OCI-LY7 (cell line): ENCODE data around the gene PIK3CB. TPM values are rescaled to one million over a fixed set of nuclear protein-coding genes. Genes with fewer than 3 reads are reported as not detected.

ENCODE experiments used
- BruUV-seq: library from RNA; stranded (reverse); fragments of 400-500 nt; replicated peaks from 2 replicates; lab custom pipeline; 2021; lab: Mats Ljungman, UMichigan
- CTCF ChIA-PET: fragments of 300-600 bp; sonication (Branson Sonifier 250); formaldehyde crosslinking; loops from one replicate; lab custom pipeline; 2022; ENCODE audit warnings: antibody characterized with exemption; ENCODE audit not compliant: unreplicated experiment; lab: Charles Lee
- POLR2A ChIA-PET: fragments of 300-600 bp; sonication (Branson Sonifier 250); formaldehyde crosslinking; loops from one replicate; lab custom pipeline; 2022; ENCODE audit warnings: antibody characterized with exemption; lab: Charles Lee
- DNase-seq: peaks from one replicate; pipeline ENCODE4 v3.0.0-alpha.2; 2015; ENCODE audit warnings: low spot score
- H2AFZ ChIP-seq: fragments of 200-600 bp; sonication (generic), shearing (Covaris generic); 2 replicates; pipeline ENCODE4 v1.6.1; 2014; ENCODE audit warnings: mild to moderate bottlenecking, antibody characterized with exemption, low read length, moderate library complexity
- H3K27ac ChIP-seq: fragments of 200-600 bp; sonication (generic); 2 replicates; pipeline ENCODE4 v1.5.1; 2014; ENCODE audit warnings: mixed run types, low read depth, mild to moderate bottlenecking, moderate library complexity, low read length, inconsistent platforms; ENCODE audit not compliant: poor library complexity, severe bottlenecking
- H3K36me3 ChIP-seq: fragments of 200-600 bp; sonication (generic); 2 replicates; pipeline ENCODE4 v1.6.1; 2014; ENCODE audit warnings: mild to moderate bottlenecking, antibody characterized with exemption, low read length, moderate library complexity, mixed read lengths; ENCODE audit not compliant: insufficient read depth
- H3K4me1 ChIP-seq: fragments of 200-600 bp; sonication (generic); 2 replicates; pipeline ENCODE4 v1.5.1; 2014; ENCODE audit warnings: mild to moderate bottlenecking, low read length; ENCODE audit not compliant: insufficient read depth, poor library complexity, severe bottlenecking
- H3K4me2 ChIP-seq: fragments of 200-600 bp; sonication (generic); 2 replicates; pipeline ENCODE4 v1.6.1; 2014; ENCODE audit warnings: mild to moderate bottlenecking, low read length
- H3K4me3 ChIP-seq: fragments of 200-600 bp; sonication (generic); 2 replicates; pipeline ENCODE4 v1.5.1; 2014; ENCODE audit warnings: mild to moderate bottlenecking, low read depth, low read length; ENCODE audit not compliant: poor library complexity, severe bottlenecking
- H3K79me2 ChIP-seq: fragments of 200-600 bp; sonication (generic); 2 replicates; pipeline ENCODE4 v1.6.1; 2016; ENCODE audit warnings: low read depth, mild to moderate bottlenecking, low read length, moderate library complexity, mixed read lengths; ENCODE audit not compliant: insufficient read depth
- H3K9me2 ChIP-seq: fragments of 200-600 bp; sonication (generic); 2 replicates; pipeline ENCODE4 v1.6.1; 2016; ENCODE audit warnings: mild to moderate bottlenecking, low read length, mixed read lengths; ENCODE audit not compliant: insufficient read depth
- H3K9me3 ChIP-seq: fragments of 200-600 bp; sonication (generic); 2 replicates; pipeline ENCODE4 v1.6.1; 2014; ENCODE audit warnings: mild to moderate bottlenecking, mixed run types, low read length, mixed read lengths
- H4K20me1 ChIP-seq: fragments of 200-600 bp; sonication (generic); 2 replicates; pipeline ENCODE4 v1.6.1; 2014; ENCODE audit warnings: mild to moderate bottlenecking, antibody characterized with exemption, low read length, moderate library complexity, mixed read lengths; ENCODE audit not compliant: insufficient read depth
- CTCF ChIP-seq: fragments of 200-600 bp; sonication (generic); conservative IDR thresholded peaks from 2 replicates; pipeline ENCODE4 v1.5.1; 2014; ENCODE audit warnings: mild to moderate bottlenecking, antibody characterized with exemption, low read length, moderate library complexity, mixed read lengths
- EZH2phosphoT487 ChIP-seq: fragments of 200-600 bp; sonication (generic); IDR thresholded peaks from 2 replicates; pipeline ENCODE4 v1.6.1; 2018; ENCODE audit warnings: low read depth, borderline replicate concordance, mild to moderate bottlenecking, mixed run types, antibody characterized with exemption, low read length, moderate library complexity, mixed read lengths
- intact Hi-C: fragments of 100-400 bp; cut with micrococcal nuclease; formaldehyde crosslinking; loops from one replicate; pipeline ENCODE4 v1.10.0; 2022; ENCODE audit not compliant: unreplicated experiment
- total RNA-seq, 2 experiments: library from RNA; depleted of rRNA in 1 of 2; stranded (reverse); fragments of >200 nt in 1 of 2; shearing (Covaris generic) in 1 of 2; gene quantifications; 2 replicates each; pipeline ENCODE4 v1.2.3, GENCODE V29; 2014 to 2022

Gene PIK3CB
- total RNA-seq, 2 experiments from 2014 or later, result 8.2 to 23.6 TPM

GRCh38 chr3:138854940-138855339 lies 20.2 kb upstream of the PIK3CB start:
- no peak overlapping the region for H2AFZ ChIP-seq
- ChIA-PET POLR2A (interaction anchor here (1.3 kb wide), 1 partner anchor 43 kb away, joined by 4 read pairs; no protein-coding TSS in a partner anchor), CTCF (no interaction called here)
- H4K20me1 ChIP-seq, result no peaks in the 10 kb centered on the region
- BruUV-seq, result no TSS peak
- no peaks in the 10 kb centered on the region for H3K4me1 ChIP-seq
- no peak overlapping the region for H3K27ac ChIP-seq
- no peaks in the 10 kb centered on the region for H3K36me3 ChIP-seq
- no peak overlapping the region for H3K4me2 ChIP-seq
- TF ChIP-seq CTCF, result no peak
- TF ChIP-seq EZH2phosphoT487, result no peak
- intact Hi-C loops, result no loop called here
- DNase-seq, result no peak
- H3K9me2 ChIP-seq, result no peaks in the 10 kb centered on the region
- no peaks in the 10 kb centered on the region for H3K9me3 ChIP-seq
- no peaks in the 10 kb centered on the region for H3K79me2 ChIP-seq
- H3K4me3 ChIP-seq, result no peak overlapping the region

GRCh38 chr3:138854204-138854603 lies 19.5 kb upstream of the PIK3CB start:
- Histone ChIP-seq H3K4me2 (no peak overlapping the region), H3K36me3 (no peaks in the 10 kb centered on the region), H3K79me2 (no peaks in the 10 kb centered on the region), H4K20me1 (no peaks in the 10 kb centered on the region), H2AFZ (no peak overlapping the region), H3K9me3 (no peaks in the 10 kb centered on the region), H3K9me2 (no peaks in the 10 kb centered on the region), H3K27ac (no peak overlapping the region), H3K4me3 (no peak overlapping the region), H3K4me1 (no peaks in the 10 kb centered on the region)
- DNase-seq, result no peak
- TF ChIP-seq EZH2phosphoT487, result no peak
- no peak for TF ChIP-seq CTCF
- no TSS peak for BruUV-seq
- ChIA-PET POLR2A (interaction anchor here (0.7 to 1.3 kb wide), 2 partner anchors 44 to 445 kb away, joined by 4 read pairs; no protein-coding TSS in a partner anchor), CTCF (no interaction called here)
- intact Hi-C loops, result no loop called here

- BruUV-seq, result no TSS peak
- H4K20me1 ChIP-seq, result no peaks in the 10 kb centered on the region
- H3K27ac ChIP-seq, result no peak overlapping the region
- no peaks in the 10 kb centered on the region for H3K9me3 ChIP-seq
- no peaks in the 10 kb centered on the region for H3K4me1 ChIP-seq
- no peaks in the 10 kb centered on the region for H3K9me2 ChIP-seq
- POLR2A ChIA-PET, result interaction anchor here (0.7 kb wide), 2 partner anchors 23 to 437 kb away, joined by 3 read pairs; no protein-coding TSS in a partner anchor
- intact Hi-C loops, result no loop called here
- H3K4me2 ChIP-seq, result no peak overlapping the region
- no peak for TF ChIP-seq EZH2phosphoT487
- TF ChIP-seq CTCF, result no peak
- no peak overlapping the region for H3K4me3 ChIP-seq
- no peaks in the 10 kb centered on the region for H3K79me2 ChIP-seq
- no peak for DNase-seq
- H2AFZ ChIP-seq, result no peak overlapping the region
- CTCF ChIA-PET, result no interaction called here
- H3K36me3 ChIP-seq, result no peaks in the 10 kb centered on the region
These were observed 15.4 kb upstream of the PIK3CB start for GRCh38 chr3:138850151-138850550.
